ENCODE results near the gene GNG14. TPM values are rescaled to one million over a fixed set of nuclear protein-coding genes. Genes with fewer than 3 reads are reported as not detected.

Gene GNG14
- total RNA-seq, 1 donor from 2014 or later: not detected

- no peak for TF ChIP-seq CTCF (IDR thresholded peaks at IDR 0.05)
- intact Hi-C loops (cut with micrococcal nuclease): loop anchor here (5.0 kb wide), 1 partner anchor 42 kb away; the partner anchor contains the start of gene TNPO2
- peak overlapping the region; percentile 35 for H3K4me3 Mint-ChIP-seq
- ChIA-PET POLR2A (interaction anchor here (2.2 to 2.8 kb wide), 3 partner anchors 9 to 17 kb away, joined by 25 to 69 read pairs (median 51); partner anchors contain the start of genes FBXW9, MAN2B1 and WDR83), CTCF (interaction anchor here (1.1 kb wide), 1 partner anchor 116 kb away, joined by 3 read pairs; no protein-coding TSS in a partner anchor)
- peaks cover 54% of the 10 kb centered on the region for H3K36me3 Mint-ChIP-seq (ENCODE audit: low read depth)
- DNase-seq (no peak), ATAC-seq (ENCODE audit: low read depth) (no peak)
- H3K27me3 Mint-ChIP-seq: no peaks in the 10 kb centered on the region
- H3K4me1 Mint-ChIP-seq: peaks cover 25% of the 10 kb centered on the region
- H3K9me3 Mint-ChIP-seq: no peaks in the 10 kb centered on the region
- no peak overlapping the region for H3K27ac Mint-ChIP-seq
Measured at GRCh38 chr19:12680034-12680433, 7.8 kb upstream of the GNG14 start.

DNA sequence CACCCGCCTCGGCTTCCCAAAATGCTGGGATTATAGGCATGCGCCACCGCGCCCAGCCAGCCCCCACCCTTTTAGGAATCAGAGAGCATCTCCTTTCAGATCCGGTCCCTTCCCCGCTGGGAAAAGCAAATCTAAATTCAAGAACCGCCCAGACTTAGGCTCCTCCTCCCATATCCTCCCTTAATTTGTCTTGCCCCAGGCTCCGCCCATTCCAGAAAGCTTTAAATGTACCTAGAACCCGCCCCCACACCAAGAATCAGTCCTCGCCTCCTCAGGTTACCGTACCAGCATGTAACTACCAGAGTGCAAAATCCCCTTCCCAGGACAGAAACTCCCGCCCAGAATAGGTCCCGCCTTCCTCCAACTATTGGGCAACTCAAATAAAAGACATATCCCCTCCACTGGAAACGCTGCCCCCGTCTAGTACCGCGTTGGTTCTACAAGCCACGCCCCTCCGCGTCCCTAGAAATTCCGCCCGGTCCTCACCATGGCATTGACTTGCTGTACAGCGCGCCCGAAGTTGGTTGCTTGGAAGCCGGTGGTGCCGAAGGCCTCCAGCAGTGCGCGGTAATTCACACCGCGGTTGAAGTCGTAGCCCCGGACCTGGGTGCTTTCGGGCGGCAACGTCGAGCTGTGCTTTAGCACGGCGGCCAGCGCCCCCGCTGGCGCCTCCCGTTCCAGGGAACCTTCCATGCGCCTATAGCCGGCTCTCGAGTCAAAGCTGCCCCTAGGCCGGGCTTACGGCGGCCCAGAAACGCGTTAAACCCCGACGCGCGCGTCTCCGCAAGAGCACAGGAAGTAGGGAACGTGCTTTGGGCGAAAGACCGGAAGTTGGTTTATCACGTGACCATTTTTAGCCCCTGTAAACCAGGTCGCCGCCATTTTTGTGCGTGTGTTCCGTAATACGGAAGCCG is 6.5 kb upstream of the GNG14 start, which contains the start of gene DHPS:
Gene DHPS (minus strand): TSS at position 807 of the 914 bp plus-strand sequence. CDS start 114 bp downstream, at position 693.
- intact Hi-C loops (cut with micrococcal nuclease): loop anchor here (1.0 to 5.0 kb wide), 4 partner anchors 12 to 56 kb away; partner anchors contain the start of genes FBXW9, GET3 and TNPO2
- POLR2A ChIA-PET: interaction anchor here (0.5 to 2.8 kb wide), 35 partner anchors 10 to 757 kb away, joined by 3 to 69 read pairs (median 6); partner anchors contain the start of genes FBXW9, GCDH, GET3 and JUNB
- CTCF ChIA-PET: interaction anchor here (1.5 kb wide), 1 partner anchor 9 kb away, joined by 5 read pairs; no protein-coding TSS in a partner anchor
- Mint-ChIP-seq H3K27me3 (no peaks in the 10 kb centered on the region), H3K36me3 (ENCODE audit: low read depth) (peaks cover 41% of the 10 kb centered on the region), H3K4me3 (peak within 1 kb of the TSS; percentile 94), H3K9me3 (no peaks in the 10 kb centered on the region), H3K4me1 (peaks cover 24% of the 10 kb centered on the region), H3K27ac (peak within 1 kb of the TSS; percentile 95)
- TF ChIP-seq CTCF (IDR thresholded peaks at IDR 0.05): no peak
- DNase-seq: peak; percentile 71
- peak; percentile 78 for ATAC-seq (ENCODE audit: low read depth)

GRCh38 chr19:12685831-12686230 is 2.0 kb upstream of the GNG14 start:
- Mint-ChIP-seq H3K4me1 (peaks cover 6% of the 10 kb centered on the region), H3K27me3 (no peaks in the 10 kb centered on the region), H3K4me3 (no peak overlapping the region), H3K36me3 (ENCODE audit: low read depth) (peaks cover 7% of the 10 kb centered on the region), H3K9me3 (no peaks in the 10 kb centered on the region), H3K27ac (no peak overlapping the region)
- ChIA-PET POLR2A (interaction anchor here (0.6 to 1.4 kb wide), 3 partner anchors 12 to 58 kb away, joined by 3 to 8 read pairs (median 4); no protein-coding TSS in a partner anchor), CTCF (interaction anchor here (0.6 to 1.2 kb wide), 2 partner anchors 8 to 145 kb away, joined by 3 to 4 read pairs; no protein-coding TSS in a partner anchor)
- intact Hi-C loops (cut with micrococcal nuclease): no loop called here
- no peak for TF ChIP-seq CTCF (IDR thresholded peaks at IDR 0.05)
- DNase-seq (no peak), ATAC-seq (ENCODE audit: low read depth) (no peak)

GRCh38 chr19:12689012-12689411 is 1.2 kb downstream of the GNG14 start:
- Mint-ChIP-seq H3K4me3 (no peak overlapping the region), H3K27ac (no peak overlapping the region), H3K9me3 (no peaks in the 10 kb centered on the region), H3K4me1 (no peaks in the 10 kb centered on the region), H3K27me3 (no peaks in the 10 kb centered on the region), H3K36me3 (ENCODE audit: low read depth) (peaks cover 2% of the 10 kb centered on the region)
- ATAC-seq (ENCODE audit: low read depth) (no peak), DNase-seq (no peak)
- POLR2A ChIA-PET: no interaction called here
- intact Hi-C loops (cut with micrococcal nuclease): no loop called here
- no peak for TF ChIP-seq CTCF (IDR thresholded peaks at IDR 0.05)
- CTCF ChIA-PET: no interaction called here

Data from activated B cell treated with CpG ODN at 0.5 μM for 24 hours (primary cell).